H1 (cell line): Measurements from ENCODE around the gene NDUFV1. TPM values are rescaled to one million over a fixed set of nuclear protein-coding genes. Genes with fewer than 3 reads are reported as not detected.

Experiments used
- CTCF ChIA-PET: fragments of 300-600 bp; sonication (Branson Sonifier 250); formaldehyde crosslinking; loops from one replicate; lab custom pipeline; 2021; ENCODE audit not compliant: partially characterized antibody; lab: Charles Lee
- POLR2A ChIA-PET: fragments of 300-600 bp; sonication (Branson Sonifier 250); formaldehyde crosslinking; loops from one replicate; lab custom pipeline; 2021; ENCODE audit warnings: inconsistent platforms; ENCODE audit not compliant: partially characterized antibody; lab: Charles Lee
- DNase-seq, 2 experiments: peaks; one replicate each; pipeline versions ENCODE4 v3.0.0 to v3.0.0-alpha.2; 2010 to 2022; ENCODE audit warnings: low spot score in 2 of 2, low read depth in 1 of 2, mixed read lengths in 1 of 2
- FAIRE-seq: peaks from 2 replicates; lab custom pipeline; 2011; peaks lifted over from hg19 to GRCh38; lab: Jason Lieb, UNC
- H2AFZ ChIP-seq: 2 replicates; pipeline ENCODE4 v1.8.1; 2012; ENCODE audit warnings: low read length, inconsistent platforms
- H2AK5ac ChIP-seq: 2 replicates; pipeline ENCODE4 v1.6.1; 2013; ENCODE audit warnings: low read depth, low read length
- H2BK120ac ChIP-seq: replicated peaks from 2 replicates; pipeline ENCODE3; 2013; ENCODE audit warnings: low read depth, low read length, inconsistent platforms
- H2BK12ac ChIP-seq: 2 replicates; pipeline ENCODE4 v1.6.1; 2013; ENCODE audit warnings: low read depth, low read length
- H2BK15ac ChIP-seq: 2 replicates; pipeline ENCODE4 v1.6.1; 2013; ENCODE audit warnings: low read length
- H2BK20ac ChIP-seq: 2 replicates; pipeline ENCODE4 v1.6.1; 2013; ENCODE audit warnings: low read length
- H2BK5ac ChIP-seq: 2 replicates; pipeline ENCODE4 v1.6.1; 2013; ENCODE audit warnings: low read depth, low read length
- H3K14ac ChIP-seq: 2 replicates; pipeline ENCODE4 v1.6.1; 2013; ENCODE audit warnings: inconsistent platforms; ENCODE audit not compliant: insufficient read length
- H3K18ac ChIP-seq: 2 replicates; pipeline ENCODE4 v1.6.1; 2013; ENCODE audit warnings: low read length; ENCODE audit errors: extremely low read depth
- H3K23ac ChIP-seq: 2 replicates; pipeline ENCODE4 v1.6.1; 2013; ENCODE audit warnings: inconsistent platforms; ENCODE audit not compliant: insufficient read length
- H3K23me2 ChIP-seq: 2 replicates; pipeline ENCODE4 v1.6.1; 2013; ENCODE audit warnings: low read depth, low read length
- H3K27ac ChIP-seq: 2 replicates; pipeline ENCODE4 v1.6.1; 2011; ENCODE audit warnings: low read depth, low read length, inconsistent platforms
- H3K27me3 ChIP-seq, 4 experiments: replicated peaks in 1 of 4; 1 replicate in 1 of 4; 2 replicates in 3 of 4; pipeline versions ENCODE4 v1.6.1 to v1.8.1; 2011 to 2013; ENCODE audit warnings: low read length in 3 of 4, mild to moderate bottlenecking in 3 of 4, inconsistent platforms in 2 of 4, mixed read lengths in 2 of 4, moderate library complexity in 1 of 4; ENCODE audit not compliant: control insufficient read depth in 3 of 4, insufficient read depth in 3 of 4; ENCODE audit errors: extremely low read depth in 1 of 4
- H3K36me3 ChIP-seq, 4 experiments: 2 replicates each; pipeline versions ENCODE4 v1.6.1 to v1.8.1; 2011 to 2013; ENCODE audit warnings: mild to moderate bottlenecking in 4 of 4, low read length in 3 of 4, moderate library complexity in 2 of 4, control low read depth in 1 of 4, inconsistent platforms in 1 of 4; ENCODE audit not compliant: insufficient read depth in 4 of 4, control insufficient read depth in 2 of 4
- H3K4ac ChIP-seq: replicated peaks from 2 replicates; pipeline ENCODE3; 2013; ENCODE audit warnings: low read length, low read depth, mixed read lengths, inconsistent platforms; ENCODE audit not compliant: insufficient read length
- H3K4me1 ChIP-seq, 4 experiments: replicated peaks in 1 of 4; 1 replicate in 1 of 4; 2 replicates in 3 of 4; pipeline versions ENCODE4 v1.6.1 to v1.8.1; 2011 to 2013; ENCODE audit warnings: low read length in 3 of 4, inconsistent platforms in 2 of 4, mixed read lengths in 1 of 4; ENCODE audit not compliant: insufficient read depth in 4 of 4, control insufficient read depth in 3 of 4
- H3K4me2 ChIP-seq, 2 experiments: 2 replicates each; pipeline versions ENCODE4 v1.6.1 to v1.8.1; 2011 to 2013; ENCODE audit warnings: low read depth in 2 of 2, low read length in 2 of 2, control low read depth in 1 of 2, inconsistent platforms in 1 of 2, mild to moderate bottlenecking in 1 of 2; ENCODE audit not compliant: insufficient read depth in 1 of 2
- H3K4me3 ChIP-seq, 4 experiments: fragments of 200-600, 300-600 bp in 1 of 4; sonication (generic), shearing (Covaris generic), sonication (Bioruptor Twin) in 1 of 4; 2 replicates each; pipeline versions ENCODE4 v1.5.1 to v1.8.1; 2011 to 2016; ENCODE audit warnings: low read length in 4 of 4, low read depth in 3 of 4, control low read depth in 2 of 4, inconsistent platforms in 2 of 4, mild to moderate bottlenecking in 2 of 4, mixed read lengths in 1 of 4, moderate library complexity in 1 of 4; ENCODE audit not compliant: insufficient read depth in 2 of 4; ENCODE audit errors: extremely low read depth in 1 of 4
- H3K56ac ChIP-seq: replicated peaks from 2 replicates; pipeline ENCODE3; 2013; ENCODE audit warnings: low read depth, mild to moderate bottlenecking, mixed read lengths, low read length, inconsistent platforms; ENCODE audit not compliant: insufficient read length
- H3K79me1 ChIP-seq: 2 replicates; pipeline ENCODE4 v1.6.1; 2013; ENCODE audit warnings: low read depth, low read length, control low read depth
- H3K79me2 ChIP-seq, 2 experiments: 2 replicates each; pipeline versions ENCODE4 v1.6.1 to v1.8.1; 2012 to 2013; ENCODE audit warnings: low read length in 2 of 2, mild to moderate bottlenecking in 2 of 2, inconsistent platforms in 1 of 2; ENCODE audit not compliant: insufficient read depth in 2 of 2, control insufficient read depth in 1 of 2
- H3K9ac ChIP-seq, 4 experiments: replicated peaks in 1 of 4; 1 replicate in 1 of 4; 2 replicates in 3 of 4; pipeline versions ENCODE4 v1.6.1 to v1.8.1; 2011 to 2013; ENCODE audit warnings: low read depth in 3 of 4, low read length in 3 of 4, control low read depth in 2 of 4, mild to moderate bottlenecking in 2 of 4, moderate library complexity in 2 of 4, inconsistent platforms in 1 of 4; ENCODE audit errors: extremely low read depth in 1 of 4
- H3K9me3 ChIP-seq, 2 experiments: 2 replicates each; pipeline versions ENCODE4 v1.6.1 to v1.8.1; 2012 to 2013; ENCODE audit warnings: mild to moderate bottlenecking in 2 of 2, moderate library complexity in 2 of 2, control low read depth in 1 of 2, inconsistent platforms in 1 of 2, low read depth in 1 of 2, low read length in 1 of 2, mixed read lengths in 1 of 2; ENCODE audit not compliant: insufficient read depth in 2 of 2
- H4K20me1 ChIP-seq, 2 experiments: replicated peaks in 1 of 2; 2 replicates each; pipeline versions ENCODE3 to v1.8.1; 2011 to 2013; ENCODE audit warnings: inconsistent platforms in 2 of 2, low read length in 2 of 2, mild to moderate bottlenecking in 1 of 2; ENCODE audit not compliant: insufficient read depth in 2 of 2, control insufficient read depth in 1 of 2
- H4K5ac ChIP-seq: 2 replicates; pipeline ENCODE4 v1.6.1; 2013; ENCODE audit warnings: low read length, low read depth, mixed read lengths, inconsistent platforms; ENCODE audit not compliant: insufficient read length
- H4K8ac ChIP-seq: 2 replicates; pipeline ENCODE4 v1.8.0; 2013; ENCODE audit warnings: mild to moderate bottlenecking, moderate library complexity, low read length, inconsistent platforms; ENCODE audit not compliant: insufficient read depth; ENCODE audit errors: extremely low read depth
- H4K91ac ChIP-seq: replicated peaks from 2 replicates; pipeline ENCODE3; 2013; ENCODE audit warnings: low read length, mixed read lengths, inconsistent platforms; ENCODE audit not compliant: insufficient read length
- ATF2 ChIP-seq: IDR thresholded peaks from 2 replicates; pipeline ENCODE4 v1.6.1; 2012; ENCODE audit warnings: low read length, inconsistent platforms
- CBX5 ChIP-seq: fragments of 300-800, 300-1000 bp; sonication (generic); IDR thresholded peaks from 2 replicates; pipeline ENCODE4 v1.7.1; 2016; ENCODE audit warnings: antibody characterized with exemption, low read length, low read depth
- CHD1 ChIP-seq: IDR thresholded peaks from 2 replicates; pipeline ENCODE4 v1.6.1; 2012; ENCODE audit warnings: low read depth, low read length, improper control_type of control experiment
- EP300 ChIP-seq, 2 experiments: IDR thresholded peaks; 1 replicate in 1 of 2; 2 replicates in 1 of 2; pipeline ENCODE4 v1.6.1; 2011 to 2012; ENCODE audit warnings: low read depth in 2 of 2, low read length in 2 of 2, mild to moderate bottlenecking in 2 of 2, borderline replicate concordance in 1 of 2, inconsistent platforms in 1 of 2, moderate library complexity in 1 of 2
- KDM4A ChIP-seq: IDR thresholded peaks from one replicate; pipeline ENCODE4 v1.7.1; 2012; ENCODE audit warnings: low read depth, mild to moderate bottlenecking, moderate library complexity, low read length, inconsistent platforms; ENCODE audit not compliant: severe bottlenecking
- NANOG ChIP-seq: IDR thresholded peaks from 2 replicates; pipeline ENCODE4 v1.6.1; 2011; ENCODE audit warnings: low read length, low read depth, mild to moderate bottlenecking, inconsistent platforms; ENCODE audit not compliant: insufficient read depth, poor library complexity, severe bottlenecking
- RFX5 ChIP-seq: IDR thresholded peaks from 2 replicates; pipeline ENCODE4 v1.6.1; 2011; ENCODE audit warnings: low read depth, low read length, improper control_type of control experiment, borderline replicate concordance
- USF2 ChIP-seq: IDR thresholded peaks from 2 replicates; pipeline ENCODE4 v1.6.1; 2011; ENCODE audit warnings: low read length, improper control_type of control experiment
- YY1 ChIP-seq: IDR thresholded peaks from 2 replicates; pipeline ENCODE4 v1.6.1; 2011; ENCODE audit warnings: low read depth, mild to moderate bottlenecking, low read length
- WGBS, 2 experiments: shearing (Covaris generic) in 1 of 2; methylation state at CpG; one replicate each; pipeline versions ENCODE4 v1.1.6 to v1.1.7; 2013 to 2015; ENCODE audit warnings: low lambda C conversion rate in 2 of 2, mixed read lengths in 2 of 2, inconsistent platforms in 1 of 2, low coverage in 1 of 2, missing lambda C conversion rate in 1 of 2; ENCODE audit not compliant: insufficient replicate concordance in 2 of 2, insufficient coverage in 1 of 2, insufficient read length in 1 of 2; ENCODE audit errors: extremely low coverage in 1 of 2, missing lambda C conversion rate in 1 of 2; 5-methylcytosine and 5-hydroxymethylcytosine counted together
- polyA plus RNA-seq, 7 experiments: library from polyadenylated mRNA; depleted of rRNA in 3 of 7; stranded (reverse) in 5 of 7; unstranded in 2 of 7; fragments of >200 nt in 5 of 7; fragments of 200-250 nt in 2 of 7; gene quantifications; 1 replicate in 5 of 7; 2 replicates in 1 of 7; 4 replicates in 1 of 7; pipeline versions ENCODE4 v1.2.1 to v1.2.3, GENCODE V29; 2011 to 2013; ENCODE audit warnings: missing spikeins in 2 of 7, mixed read lengths in 2 of 7
- total RNA-seq: library from RNA; stranded (reverse); fragmentation: NEBNext Ultra II Directional; extraction: Animal tissue kit (Norgen Biotek cat#: 25700); gene quantifications from 2 replicates; pipeline ENCODE4 v1.2.1, GENCODE V29; 2021

Gene NDUFV1
- total and polyA plus RNA-seq, 2 of the 8 experiments (the other 6 are each of a cell fraction or from before 2014, with no cell fraction given), result 125 to 131 TPM

DNA sequence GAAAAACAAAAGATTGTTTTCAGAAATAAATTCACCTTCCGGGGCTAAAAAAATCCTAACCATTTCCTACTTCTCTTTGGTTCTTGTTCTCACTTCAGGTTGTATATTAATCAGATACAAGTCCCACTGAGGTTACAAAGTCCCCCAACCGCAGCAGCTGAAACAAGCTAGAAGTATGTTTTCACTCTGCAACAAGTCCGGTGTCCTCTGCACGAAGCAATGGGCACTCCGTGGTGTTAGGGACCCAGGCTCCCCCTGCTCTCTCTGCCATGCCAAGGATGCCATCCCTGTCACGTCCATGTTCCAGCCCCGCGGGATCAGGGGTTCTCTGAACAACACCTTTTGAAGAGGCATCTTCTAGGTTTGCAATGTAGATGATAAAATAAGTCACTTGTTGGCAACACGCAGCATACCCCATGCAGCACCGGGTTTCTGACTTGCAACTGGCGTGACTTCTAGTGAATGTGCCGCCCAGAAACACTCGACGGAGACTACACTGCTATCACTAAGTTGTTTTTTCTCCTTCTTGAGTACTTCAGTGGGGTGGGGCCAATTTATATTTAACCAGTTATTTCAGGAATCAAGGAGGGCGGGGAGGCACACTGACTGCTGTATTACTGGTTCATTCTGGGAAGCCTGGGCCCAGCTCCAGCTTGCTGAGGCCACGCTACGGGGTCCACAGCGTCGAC, 48.5 kb upstream of the NDUFV1 start:
- H3K4me1 ChIP-seq, result peaks cover 0 to 1% (median 0%) of the 10 kb centered on the region in 4 experiments; a peak in 1 of 7 replicates
- H4K8ac ChIP-seq, result no peak overlapping the region
- no peak overlapping the region for H3K18ac ChIP-seq
- no peaks in the 10 kb centered on the region for H3K27me3 ChIP-seq
- 85% methylated on average over 19 of the region's 19 CpGs; no CpG with 5 or more reads in 1 of the 2 experiments for WGBS, 2 experiments
- H2BK20ac ChIP-seq, result no peak overlapping the region
- H2AK5ac ChIP-seq, result no peak overlapping the region
- H4K91ac ChIP-seq, result no peak overlapping the region
- H3K23ac ChIP-seq, result no peak overlapping the region
- FAIRE-seq, result no peak
- no peak overlapping the region for H3K4me3 ChIP-seq
- peak overlapping the region; percentile 10; the same call in 1 of the 2 replicates for H2AFZ ChIP-seq
- no peak overlapping the region for H2BK12ac ChIP-seq
- no peak overlapping the region for H3K4me2 ChIP-seq
- H3K9ac ChIP-seq, result no peak overlapping the region
- CTCF ChIA-PET, result interaction anchor here (0.6 to 0.7 kb wide), 3 partner anchors 86 to 1328 kb away, joined by 3 read pairs; no protein-coding TSS in a partner anchor
- H3K4ac ChIP-seq, result no peak overlapping the region
- no peaks in the 10 kb centered on the region for H3K79me2 ChIP-seq
- no peaks in the 10 kb centered on the region for H4K20me1 ChIP-seq
- H4K5ac ChIP-seq, result no peak overlapping the region
- no peak for DNase-seq
- no peaks in the 10 kb centered on the region for H3K36me3 ChIP-seq
- H3K27ac ChIP-seq, result no peak overlapping the region
- H3K56ac ChIP-seq, result no peak overlapping the region
- POLR2A ChIA-PET, result no interaction called here
- no peaks in the 10 kb centered on the region for H3K9me3 ChIP-seq
- no peak overlapping the region for H2BK120ac ChIP-seq
- no peak overlapping the region for H2BK15ac ChIP-seq
- no peaks in the 10 kb centered on the region for H3K79me1 ChIP-seq
- no peak overlapping the region for H3K14ac ChIP-seq
- no peak overlapping the region for H2BK5ac ChIP-seq
- no peaks in the 10 kb centered on the region; the same call in 1 of the 2 replicates for H3K23me2 ChIP-seq
- TF ChIP-seq CBX5, result no peak
- TF ChIP-seq YY1, result no peak
- no peak for TF ChIP-seq NANOG
- no peak for TF ChIP-seq EP300 (IDR thresholded peaks at IDR 0.05; ENCODE audit: borderline replicate concordance in 1 of 2, low read depth in 2 of 2, low read length in 2 of 2)
- TF ChIP-seq USF2, result no peak
- TF ChIP-seq RFX5, result no peak
- no peak for TF ChIP-seq KDM4A
- no peak for TF ChIP-seq CHD1
- TF ChIP-seq ATF2, result no peak
